GM10266 (cell line): Measurements from ENCODE around the gene ROBO3.

Experiments used
- DNase-seq: peaks from one replicate; pipeline ENCODE4 v3.0.0; 2012; ENCODE audit errors: extremely low spot score
- TF ChIP-seq, protein P1 (sequence below): IDR thresholded peaks from 2 replicates; pipeline ENCODE4 v1.5.1; 2012; ENCODE audit warnings: mild to moderate bottlenecking, low read depth; ENCODE audit not compliant: control insufficient read depth, insufficient read depth; ENCODE audit errors: missing control alignments

The ROBO3 gene

DNA sequence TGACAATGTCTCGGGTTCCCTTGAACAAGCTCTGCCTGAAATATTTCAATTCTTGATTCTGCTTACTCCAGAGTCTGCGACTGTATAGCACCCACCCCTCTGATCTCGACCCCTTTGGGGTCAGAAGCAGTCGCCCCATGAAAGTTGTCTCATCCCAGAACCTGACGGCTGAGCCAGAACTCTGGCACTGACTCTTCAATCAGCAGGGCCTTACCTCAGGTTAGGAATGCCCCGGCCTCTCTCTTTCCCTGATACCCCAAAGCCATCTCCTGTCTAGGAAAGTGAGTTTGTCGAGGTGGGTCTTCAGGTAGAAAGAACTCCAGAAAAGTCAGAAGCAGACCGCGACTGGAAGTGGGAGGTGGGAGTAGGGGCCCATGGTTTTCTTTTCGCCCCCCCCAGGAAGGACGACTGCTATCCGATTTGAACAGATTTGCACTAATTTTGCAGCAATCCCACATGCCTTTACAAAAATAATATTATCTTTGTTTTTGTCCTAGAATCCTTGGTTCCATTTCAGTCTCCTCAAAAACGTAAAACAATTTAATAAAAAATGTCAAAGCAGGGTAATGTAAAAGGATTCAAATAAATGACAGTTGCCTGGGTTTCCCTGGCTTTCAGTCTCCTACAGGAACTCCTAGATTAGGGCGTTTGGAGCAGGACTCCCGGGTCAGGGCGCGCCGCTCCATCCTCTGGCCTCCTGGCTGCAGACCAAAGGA is 898 bp upstream of the ROBO3 start:
- TF ChIP-seq, protein P1, sequence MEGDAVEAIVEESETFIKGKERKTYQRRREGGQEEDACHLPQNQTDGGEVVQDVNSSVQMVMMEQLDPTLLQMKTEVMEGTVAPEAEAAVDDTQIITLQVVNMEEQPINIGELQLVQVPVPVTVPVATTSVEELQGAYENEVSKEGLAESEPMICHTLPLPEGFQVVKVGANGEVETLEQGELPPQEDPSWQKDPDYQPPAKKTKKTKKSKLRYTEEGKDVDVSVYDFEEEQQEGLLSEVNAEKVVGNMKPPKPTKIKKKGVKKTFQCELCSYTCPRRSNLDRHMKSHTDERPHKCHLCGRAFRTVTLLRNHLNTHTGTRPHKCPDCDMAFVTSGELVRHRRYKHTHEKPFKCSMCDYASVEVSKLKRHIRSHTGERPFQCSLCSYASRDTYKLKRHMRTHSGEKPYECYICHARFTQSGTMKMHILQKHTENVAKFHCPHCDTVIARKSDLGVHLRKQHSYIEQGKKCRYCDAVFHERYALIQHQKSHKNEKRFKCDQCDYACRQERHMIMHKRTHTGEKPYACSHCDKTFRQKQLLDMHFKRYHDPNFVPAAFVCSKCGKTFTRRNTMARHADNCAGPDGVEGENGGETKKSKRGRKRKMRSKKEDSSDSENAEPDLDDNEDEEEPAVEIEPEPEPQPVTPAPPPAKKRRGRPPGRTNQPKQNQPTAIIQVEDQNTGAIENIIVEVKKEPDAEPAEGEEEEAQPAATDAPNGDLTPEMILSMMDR = no peak
- DNase-seq = no peak

DNA sequence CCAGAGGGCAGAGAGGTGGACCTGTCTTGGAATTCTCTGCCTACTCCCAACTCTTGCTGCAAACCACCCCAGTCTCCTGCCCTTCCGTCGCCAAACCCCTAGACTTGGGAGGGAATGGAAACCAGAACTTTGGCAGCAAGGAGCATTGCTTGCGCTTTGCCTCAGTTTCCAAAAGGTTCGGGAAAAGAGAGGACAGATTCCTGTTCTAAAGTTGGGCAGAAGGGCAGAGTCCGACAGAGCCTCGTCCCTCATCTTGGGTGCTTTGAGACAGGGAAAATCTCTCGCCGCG is 396 bp upstream of the ROBO3 start:
- no peak for DNase-seq
- TF ChIP-seq, protein P1 = no peak

DNA sequence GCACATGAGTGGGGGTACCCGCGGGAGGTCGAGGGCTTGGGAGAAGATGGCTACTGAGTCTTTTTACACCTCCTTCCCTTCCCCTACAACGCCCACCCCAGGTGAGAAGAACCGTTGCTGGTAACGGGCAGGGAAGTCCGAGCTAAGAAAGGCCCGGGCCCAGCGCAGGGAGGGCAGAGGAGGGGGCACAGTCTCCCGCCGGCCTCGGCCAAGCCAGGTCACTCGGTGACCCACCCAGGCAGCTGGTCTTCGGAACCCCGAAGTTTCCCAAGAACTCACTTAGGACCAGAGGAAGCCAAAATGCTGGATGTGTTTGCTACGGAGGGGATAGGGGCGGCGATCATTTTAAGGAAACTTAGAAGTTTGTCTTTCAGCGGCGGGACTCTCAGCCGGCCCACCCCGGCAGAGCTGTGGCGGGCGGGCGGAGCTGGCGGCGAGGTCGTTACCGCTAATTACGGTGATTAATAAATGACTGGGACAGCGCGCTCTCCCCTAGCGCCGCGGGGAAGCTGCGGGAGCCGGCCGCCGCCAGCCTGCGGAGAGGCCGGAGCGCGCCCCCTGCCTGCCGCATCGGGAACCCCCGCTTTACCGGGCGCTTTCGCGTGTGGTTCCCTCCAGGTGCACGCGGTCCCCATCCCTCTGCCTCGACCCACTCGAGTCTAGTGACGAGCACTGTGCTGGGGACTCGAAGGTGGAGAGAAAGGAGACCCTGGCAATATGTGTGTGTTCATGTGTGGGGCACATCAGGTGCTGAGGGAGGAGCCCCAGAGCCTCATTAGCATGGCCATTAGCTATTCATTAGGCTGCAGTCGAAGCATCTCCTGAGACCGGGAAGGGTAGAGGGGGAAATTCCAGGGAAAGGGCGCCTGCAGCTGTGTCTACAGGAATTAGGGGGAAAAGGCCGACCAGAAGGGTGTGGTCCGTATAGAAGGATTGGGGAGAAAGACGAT is 945 bp downstream of the ROBO3 start:
- DNase-seq = peak; percentile 78
- TF ChIP-seq, protein P1 = peak; percentile 77

DNA sequence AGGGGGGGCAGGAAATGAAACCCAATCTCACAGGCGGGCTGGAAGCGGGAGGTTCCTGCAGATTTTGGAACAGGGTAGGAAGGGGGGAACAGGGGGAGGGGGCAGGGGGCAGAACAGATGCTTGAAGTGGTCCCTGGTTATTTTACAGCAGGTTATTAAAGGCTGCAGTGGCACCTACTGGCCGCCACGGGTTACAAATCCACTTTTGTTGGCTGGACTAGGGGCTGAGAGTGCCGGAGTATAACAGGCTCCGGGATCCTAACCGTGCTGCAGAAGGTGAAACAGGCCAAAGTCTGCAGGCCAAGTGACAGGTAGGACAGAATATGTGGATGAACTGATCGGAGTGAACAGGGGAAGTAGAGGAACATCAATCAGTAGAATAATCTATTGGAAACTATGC is 2.5 kb downstream of the ROBO3 start:
- peak; percentile 78 for DNase-seq
- TF ChIP-seq, protein P1 = peak; percentile 54

DNA sequence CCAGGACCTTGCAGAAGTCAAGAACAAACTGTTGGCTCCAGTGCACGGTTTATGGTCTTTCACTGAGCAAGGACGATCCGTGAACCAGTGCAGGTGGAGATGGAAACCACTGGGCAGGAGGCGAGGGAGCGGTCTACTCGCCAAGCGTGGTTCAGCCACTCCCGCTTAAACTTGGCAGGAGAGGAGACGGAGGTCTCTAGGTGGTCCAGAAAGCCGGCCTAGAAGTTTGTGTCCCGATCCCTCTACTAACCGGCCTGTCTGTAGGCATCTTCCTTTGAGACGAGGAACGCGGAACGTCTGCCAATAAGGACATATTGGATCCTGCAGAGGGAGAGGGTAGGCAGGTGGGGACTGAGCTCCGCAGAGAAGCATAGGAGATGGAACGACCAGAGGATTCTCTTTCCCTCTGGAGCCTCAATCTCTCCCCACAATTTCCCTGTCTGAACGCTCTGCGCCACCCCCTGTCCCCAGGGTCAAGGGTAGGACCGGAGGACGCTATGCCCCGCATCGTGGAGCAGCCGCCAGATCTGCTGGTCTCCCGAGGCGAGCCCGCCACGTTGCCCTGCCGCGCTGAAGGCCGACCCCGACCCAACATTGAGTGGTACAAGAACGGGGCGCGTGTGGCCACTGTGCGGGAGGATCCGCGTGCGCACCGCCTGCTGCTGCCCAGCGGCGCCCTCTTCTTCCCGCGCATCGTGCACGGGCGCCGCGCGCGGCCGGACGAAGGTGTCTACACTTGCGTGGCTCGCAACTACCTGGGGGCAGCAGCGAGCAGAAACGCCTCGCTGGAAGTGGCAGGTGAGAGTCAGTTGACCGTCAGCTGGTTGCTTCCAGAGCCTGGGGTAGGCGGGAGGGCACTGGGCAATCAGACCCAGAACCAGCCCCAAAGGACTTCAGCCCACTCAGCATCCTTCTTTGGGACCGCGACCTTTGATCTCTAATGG is 3.4 kb downstream of the ROBO3 start:
- DNase-seq = no peak
- TF ChIP-seq, protein P1 = no peak

DNA sequence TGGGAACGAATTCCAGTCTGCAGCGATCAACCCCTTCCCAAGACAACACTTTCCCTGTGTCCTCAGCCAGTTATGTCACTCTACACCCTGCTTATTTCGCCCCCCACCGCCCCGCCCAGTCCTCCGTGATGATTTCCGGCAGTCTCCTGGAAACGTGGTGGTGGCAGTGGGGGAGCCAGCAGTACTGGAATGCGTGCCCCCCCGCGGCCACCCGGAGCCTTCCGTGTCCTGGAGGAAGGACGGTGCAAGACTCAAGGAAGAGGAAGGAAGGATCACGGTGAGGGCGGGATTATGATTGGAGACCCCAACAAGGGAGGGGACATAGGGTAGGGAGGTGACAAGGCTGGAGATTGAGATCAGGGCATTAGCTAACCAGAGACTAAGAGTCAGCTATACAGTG is 4.1 kb downstream of the ROBO3 start:
- DNase-seq = no peak
- TF ChIP-seq, protein P1 = no peak
